GM12873 (cell line): Measurements from ENCODE around the gene SEPTIN6.

Experiments used
- TF ChIP-seq, protein P1 (sequence below): IDR thresholded peaks from 2 replicates; pipeline ENCODE4 v1.5.1; 2012; ENCODE audit warnings: low read depth, mild to moderate bottlenecking, moderate library complexity, low read length, control low read depth; ENCODE audit not compliant: insufficient read depth; ENCODE audit errors: missing control alignments

The SEPTIN6 gene

DNA sequence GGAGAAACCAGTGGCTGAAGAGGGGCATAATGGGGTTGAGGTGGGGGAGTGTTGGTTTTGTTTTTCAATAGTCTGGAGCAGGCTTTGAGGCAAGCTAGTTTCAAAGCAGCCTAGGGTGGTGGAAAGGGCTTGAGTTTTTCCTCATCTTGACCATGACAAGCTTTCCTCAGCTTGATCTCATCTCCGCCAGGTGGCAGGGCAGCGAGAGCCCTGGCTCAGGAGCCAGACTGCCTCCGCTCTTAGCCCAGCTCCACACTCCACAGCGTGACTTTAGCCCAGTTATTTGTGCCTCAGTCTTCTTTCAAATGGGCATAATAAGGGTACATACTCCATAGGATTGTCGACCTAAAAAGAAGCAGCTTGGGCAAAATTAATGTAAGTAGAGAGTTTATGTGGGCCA lies 35.5 kb upstream of the SEPTIN6 start:
- TF ChIP-seq, protein P1, sequence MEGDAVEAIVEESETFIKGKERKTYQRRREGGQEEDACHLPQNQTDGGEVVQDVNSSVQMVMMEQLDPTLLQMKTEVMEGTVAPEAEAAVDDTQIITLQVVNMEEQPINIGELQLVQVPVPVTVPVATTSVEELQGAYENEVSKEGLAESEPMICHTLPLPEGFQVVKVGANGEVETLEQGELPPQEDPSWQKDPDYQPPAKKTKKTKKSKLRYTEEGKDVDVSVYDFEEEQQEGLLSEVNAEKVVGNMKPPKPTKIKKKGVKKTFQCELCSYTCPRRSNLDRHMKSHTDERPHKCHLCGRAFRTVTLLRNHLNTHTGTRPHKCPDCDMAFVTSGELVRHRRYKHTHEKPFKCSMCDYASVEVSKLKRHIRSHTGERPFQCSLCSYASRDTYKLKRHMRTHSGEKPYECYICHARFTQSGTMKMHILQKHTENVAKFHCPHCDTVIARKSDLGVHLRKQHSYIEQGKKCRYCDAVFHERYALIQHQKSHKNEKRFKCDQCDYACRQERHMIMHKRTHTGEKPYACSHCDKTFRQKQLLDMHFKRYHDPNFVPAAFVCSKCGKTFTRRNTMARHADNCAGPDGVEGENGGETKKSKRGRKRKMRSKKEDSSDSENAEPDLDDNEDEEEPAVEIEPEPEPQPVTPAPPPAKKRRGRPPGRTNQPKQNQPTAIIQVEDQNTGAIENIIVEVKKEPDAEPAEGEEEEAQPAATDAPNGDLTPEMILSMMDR, result peak; percentile 27

DNA sequence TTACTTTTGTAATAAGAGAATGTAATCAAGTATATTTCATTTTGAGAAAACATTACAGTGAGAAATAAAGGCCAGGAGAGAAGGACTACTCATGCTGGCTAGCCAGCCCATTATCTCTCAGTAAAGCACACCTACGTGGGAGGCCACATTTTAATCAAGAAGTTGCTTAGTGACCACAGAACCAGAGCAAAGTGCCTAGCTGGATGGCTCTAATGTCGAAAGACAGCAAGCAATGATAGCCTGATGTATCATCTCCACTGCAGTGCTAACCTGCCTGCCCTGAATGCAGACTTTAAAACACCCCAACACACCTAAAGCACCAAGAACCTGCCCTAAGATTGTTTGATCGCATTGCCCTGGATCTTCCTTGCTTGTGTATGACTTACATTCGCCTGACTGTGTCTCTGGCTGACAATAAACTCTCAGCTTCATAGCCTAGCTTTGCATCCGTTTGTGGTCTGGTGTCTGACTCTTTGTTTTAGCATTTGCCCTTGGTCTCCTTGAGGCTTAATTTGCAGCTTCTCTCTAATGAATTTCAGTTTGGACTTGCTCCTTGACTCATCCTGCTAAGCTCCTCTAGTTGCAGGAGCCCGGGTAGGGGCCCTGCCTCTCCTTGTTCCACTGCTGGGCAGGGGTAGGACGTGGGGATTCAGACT lies 34.1 kb upstream of the SEPTIN6 start:
- TF ChIP-seq, protein P1, result no peak

DNA sequence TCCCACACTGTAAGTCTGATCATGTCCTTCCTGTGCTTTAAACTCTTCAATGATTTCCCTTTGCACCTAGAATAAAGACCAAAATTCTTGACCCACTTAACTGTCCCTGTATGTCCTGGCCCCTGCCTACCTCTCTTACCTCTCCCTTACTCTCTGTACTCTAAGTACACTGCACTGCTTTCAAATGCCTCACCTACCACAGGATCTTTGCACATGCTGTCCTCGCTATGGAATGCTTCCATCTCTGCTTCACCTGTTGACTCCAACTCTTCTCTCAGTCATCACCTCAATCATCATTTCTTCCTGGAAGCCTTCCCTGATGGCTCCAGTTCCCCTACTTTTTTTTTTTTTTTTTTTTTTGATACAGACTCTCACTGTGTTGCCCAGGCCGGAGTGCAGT lies 29.0 kb upstream of the SEPTIN6 start:
- TF ChIP-seq, protein P1, result no peak

DNA sequence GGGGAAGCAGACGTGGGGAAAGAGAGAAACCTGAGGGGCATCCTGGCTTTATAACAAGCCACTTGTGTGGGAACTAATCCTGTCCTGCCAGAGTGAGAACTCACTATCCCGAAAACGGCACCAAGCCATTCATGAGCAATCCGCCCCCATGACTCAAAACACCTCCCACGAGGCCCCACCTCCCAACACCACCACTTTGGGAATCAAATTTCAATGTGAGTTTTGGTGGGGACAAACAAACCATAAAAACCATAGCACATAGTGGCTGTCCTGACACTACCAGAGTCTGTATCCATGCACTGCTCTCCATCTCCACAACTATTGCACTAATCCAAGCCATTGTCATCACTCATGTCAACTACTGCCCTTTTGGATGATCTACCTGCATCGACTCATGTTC lies 28.5 kb upstream of the SEPTIN6 start:
- TF ChIP-seq, protein P1, result no peak

DNA sequence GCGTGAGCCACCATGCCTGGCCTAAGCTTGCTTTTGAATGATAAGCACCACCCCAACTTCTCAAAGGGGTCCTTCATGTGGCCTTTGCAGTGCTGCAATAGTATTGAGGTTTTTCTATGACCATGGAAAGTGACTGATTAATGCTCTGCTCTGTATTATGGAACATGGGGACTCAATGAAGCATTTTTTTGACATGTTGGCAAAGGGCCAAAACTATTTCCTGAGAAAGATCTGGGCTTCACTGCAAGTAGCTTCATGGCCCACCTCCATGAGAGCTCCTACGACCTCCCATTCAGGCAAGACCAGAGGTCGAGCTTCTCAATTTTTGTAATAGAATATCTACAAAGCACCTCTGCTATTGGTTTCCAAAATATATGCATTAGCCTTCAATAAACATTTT lies 16.7 kb upstream of the SEPTIN6 start:
- TF ChIP-seq, protein P1, result no peak

DNA sequence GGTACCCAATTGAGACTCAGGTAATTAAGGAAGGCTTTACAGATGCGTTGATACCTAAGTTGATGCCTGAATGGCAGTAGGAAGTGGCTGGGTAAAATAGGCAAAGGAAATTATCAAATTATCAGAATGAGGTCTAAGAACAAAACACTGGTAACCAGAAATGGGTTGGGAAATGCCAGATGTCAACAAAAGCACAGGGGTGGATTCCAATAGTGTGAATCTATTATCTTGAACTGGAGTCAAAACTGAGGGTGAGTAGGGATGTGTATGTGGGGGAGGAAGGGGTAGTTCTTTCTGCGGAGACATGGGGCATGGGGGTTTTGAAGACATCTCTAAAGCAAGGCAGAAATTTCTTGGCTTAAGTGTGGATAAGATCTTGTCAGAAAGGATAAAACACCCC lies 16.0 kb upstream of the SEPTIN6 start:
- TF ChIP-seq, protein P1, result no peak

DNA sequence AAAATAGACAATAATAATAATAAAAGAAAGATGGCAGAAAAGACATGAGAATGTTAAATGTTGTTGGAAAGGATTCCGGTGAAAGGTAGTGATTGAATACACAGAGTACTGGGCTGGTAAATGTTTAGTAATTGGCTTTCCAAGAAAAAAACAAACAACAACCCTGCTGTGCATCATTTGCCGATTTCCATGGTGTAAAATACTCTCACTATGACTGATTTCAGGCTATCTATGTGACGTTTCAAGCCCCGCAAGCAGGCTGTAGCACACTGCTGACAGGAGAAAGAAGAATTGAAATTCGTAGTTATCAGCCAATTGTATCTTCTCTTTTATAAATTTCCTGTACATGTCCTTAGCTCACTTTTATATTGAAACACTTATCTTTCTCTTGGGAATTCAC lies 13.6 kb upstream of the SEPTIN6 start:
- TF ChIP-seq, protein P1, result no peak

DNA sequence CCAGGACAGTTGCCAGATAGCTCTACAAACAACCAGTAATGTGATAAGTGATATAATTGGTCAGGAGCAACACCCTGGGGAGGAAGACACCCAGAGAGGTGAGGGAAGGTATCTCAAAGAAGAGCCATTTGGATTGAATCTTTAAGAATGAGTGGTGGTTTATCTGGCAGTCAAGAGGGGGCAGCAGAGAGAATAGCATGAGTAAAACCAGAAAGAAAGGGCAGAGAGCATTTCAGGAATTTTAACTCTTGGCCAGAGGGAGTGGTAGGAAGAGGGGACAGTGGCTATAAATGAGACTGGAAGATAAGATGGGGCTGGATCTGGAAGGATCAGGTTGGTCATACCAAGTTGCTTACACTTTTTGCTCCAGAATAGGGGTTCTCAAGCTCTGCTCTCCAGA lies 5.9 kb upstream of the SEPTIN6 start:
- TF ChIP-seq, protein P1, result peak; percentile 81
